ENCODE data around the gene RNF213. TPM values are rescaled to one million over a fixed set of nuclear protein-coding genes. Genes with fewer than 3 reads are reported as not detected.

Gene RNF213
- total RNA-seq, 1 donor from 2014 or later: 221 TPM

DNA sequence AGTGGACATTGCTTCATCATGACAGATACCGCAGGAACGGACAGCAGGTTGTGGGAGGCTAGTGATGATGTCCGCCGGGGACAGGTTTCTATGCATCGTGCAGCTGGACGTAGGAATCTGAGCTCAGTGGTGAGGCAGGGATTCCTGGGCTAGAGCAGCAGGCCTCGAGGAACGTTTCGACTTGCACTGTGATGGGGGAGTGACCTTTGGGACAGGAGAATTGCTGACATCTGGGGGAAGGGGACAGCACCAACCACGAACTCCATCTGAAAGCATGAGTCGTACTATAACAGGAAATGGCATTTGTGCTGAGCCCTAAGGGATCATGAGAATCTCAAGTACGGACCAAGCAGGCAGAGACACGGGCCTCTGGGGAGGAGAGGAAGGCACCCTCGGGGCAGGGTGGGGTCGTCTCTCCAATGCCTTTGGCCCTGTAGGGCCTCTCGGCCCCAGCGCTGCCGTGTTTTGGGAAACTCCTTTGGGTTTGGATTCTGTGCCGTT is 88.5 kb downstream of the RNF213 start:
- no peak for DNase-seq (ENCODE audit: low spot score)

- no peak for DNase-seq (ENCODE audit: low spot score)
Observed at GRCh38 chr17:80349751-80350150, 89.1 kb downstream of the RNF213 start.

DNA sequence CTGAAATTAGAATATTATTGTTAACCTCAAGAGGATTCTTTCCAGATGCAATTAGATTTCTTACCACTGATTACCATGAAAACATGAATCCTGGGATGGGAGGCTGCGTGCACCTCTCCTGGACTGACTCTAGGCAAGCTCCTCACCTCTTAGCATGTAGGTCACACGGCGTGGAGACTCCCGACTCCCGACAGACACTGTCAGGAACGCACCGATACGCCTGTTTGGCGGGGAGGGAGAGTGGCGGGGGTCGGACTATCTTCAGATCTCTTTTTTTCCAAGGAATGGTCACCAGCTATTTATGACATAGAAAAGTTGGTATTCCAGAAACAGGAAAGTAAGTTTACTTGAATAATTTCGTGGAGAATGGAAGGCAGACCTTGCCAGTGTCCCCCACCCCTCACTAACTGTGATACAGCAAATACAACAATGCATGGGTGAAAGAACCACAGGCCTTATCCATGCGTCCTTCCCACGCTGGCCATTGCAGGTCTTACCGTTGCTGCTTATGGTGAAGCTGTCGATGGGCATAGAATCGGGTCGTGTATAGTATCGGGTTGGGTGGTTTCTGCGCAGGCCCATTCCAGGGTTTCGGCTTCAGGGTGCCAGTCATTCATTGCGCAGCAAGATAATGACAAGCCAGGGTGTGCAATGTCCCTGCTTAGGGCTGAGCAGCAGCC is 91.7 kb downstream of the RNF213 start:
- DNase-seq (ENCODE audit: low spot score): no peak

GRCh38 chr17:80352991-80353665 is 92.5 kb downstream of the RNF213 start:
- DNase-seq (ENCODE audit: low spot score): no peak

DNA sequence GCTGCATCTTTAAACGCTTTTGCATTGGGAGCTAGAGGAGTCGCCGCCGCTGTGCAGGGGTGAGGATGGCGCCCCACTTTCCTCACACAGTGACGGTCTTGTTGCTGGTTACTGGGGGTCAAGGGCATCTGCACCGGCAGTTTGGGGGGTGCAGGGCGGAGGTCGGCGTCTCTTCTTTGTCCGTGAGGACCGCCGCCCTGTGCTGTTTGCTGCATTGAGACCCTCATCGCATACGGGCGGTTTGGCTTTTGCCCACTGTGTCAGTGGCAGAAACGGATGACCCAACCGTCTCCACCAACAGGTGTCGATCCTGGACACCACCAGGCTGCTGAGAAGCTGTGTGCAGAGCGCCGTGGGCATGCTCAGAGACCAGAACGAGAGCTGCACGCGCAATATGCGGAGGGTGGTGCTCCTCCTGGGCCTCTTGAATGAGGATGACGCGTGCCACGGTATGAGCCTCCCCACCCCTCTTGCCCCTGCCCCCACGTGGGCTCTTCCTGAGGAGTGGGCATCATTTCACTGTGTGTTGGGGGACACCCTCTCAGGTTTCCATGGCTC is 93.1 kb downstream of the RNF213 start:
- no peak for DNase-seq (ENCODE audit: low spot score)

DNA sequence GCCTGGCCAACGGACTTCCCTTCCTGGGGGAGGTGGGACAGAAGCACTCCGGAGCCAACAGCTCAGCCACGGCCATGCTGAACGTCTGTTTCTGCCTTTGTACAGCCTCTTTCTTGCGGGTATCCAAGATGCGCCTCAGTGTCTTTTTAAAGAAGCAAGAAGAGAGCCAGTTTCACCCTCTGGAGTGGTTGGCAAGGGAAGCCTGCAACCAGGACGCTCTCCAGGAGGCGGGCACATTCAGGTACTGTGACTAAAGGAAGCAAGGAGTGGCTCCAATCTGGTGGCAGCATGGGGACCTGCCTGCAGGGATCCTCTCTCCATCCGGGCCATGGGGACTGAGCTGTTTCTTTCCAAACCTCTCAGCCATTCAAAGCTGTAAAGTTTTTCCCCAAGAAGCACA is 93.7 kb downstream of the RNF213 start:
- DNase-seq (ENCODE audit: low spot score): no peak

DNA sequence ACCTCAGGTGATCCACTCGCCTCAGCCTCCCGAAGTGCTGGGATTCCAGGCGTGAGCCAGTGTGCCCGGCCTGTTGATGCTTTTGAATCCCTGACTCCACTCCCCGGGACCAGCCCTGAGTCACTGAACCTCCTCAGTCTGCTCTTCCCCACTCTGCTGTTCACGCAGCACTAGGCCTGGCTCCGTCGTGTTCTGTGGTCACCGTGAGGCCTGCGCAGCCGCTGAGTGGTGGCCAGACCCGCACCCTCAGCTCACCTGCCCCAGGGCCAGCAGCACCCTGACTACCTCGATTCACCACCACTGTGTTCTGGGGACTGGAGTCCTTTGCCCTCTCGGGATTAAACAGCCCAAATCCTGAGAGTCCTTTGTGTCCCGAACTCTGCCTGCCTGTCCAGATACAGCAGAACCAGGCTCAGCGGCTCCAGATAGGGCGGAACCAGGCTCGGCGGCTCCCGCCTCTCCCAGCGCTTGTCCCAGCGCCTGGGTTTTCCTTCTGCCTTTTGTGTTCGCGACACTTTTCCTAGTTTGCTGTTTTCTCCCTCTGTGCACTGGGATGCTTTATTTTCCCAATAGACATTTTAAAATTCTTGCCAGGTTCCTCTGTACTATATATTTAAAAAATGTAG is 95.7 kb downstream of the RNF213 start:
- DNase-seq (ENCODE audit: low spot score): no peak

GRCh38 chr17:80358131-80358530 is 97.5 kb downstream of the RNF213 start:
- DNase-seq (ENCODE audit: low spot score): no peak

GRCh38 chr17:80358861-80359260 is 98.2 kb downstream of the RNF213 start:
- no peak for DNase-seq (ENCODE audit: low spot score)

GRCh38 chr17:80359422-80360110 is 98.9 kb downstream of the RNF213 start:
- no peak for DNase-seq (ENCODE audit: low spot score)

DNA sequence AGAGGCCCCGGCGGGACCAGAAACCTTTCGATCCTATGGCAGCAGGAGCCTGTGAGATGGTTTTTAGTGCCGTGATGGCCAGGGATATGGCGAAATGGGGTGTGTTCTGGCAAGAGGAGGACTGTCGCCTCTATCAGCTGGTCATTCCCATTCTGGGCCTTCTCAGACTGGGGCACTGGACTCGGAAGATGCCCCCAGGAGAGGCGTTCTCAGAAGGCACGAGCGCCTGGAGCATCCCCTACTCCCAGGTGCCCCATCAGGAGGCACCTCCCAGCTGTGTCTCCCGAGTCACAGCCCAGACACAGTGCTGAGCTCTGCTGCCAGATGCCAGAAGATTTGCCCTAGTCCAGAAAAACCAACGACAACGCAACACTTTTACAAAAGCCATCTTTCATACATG is 99.7 kb downstream of the RNF213 start:
- DNase-seq (ENCODE audit: low spot score): no peak

DNA sequence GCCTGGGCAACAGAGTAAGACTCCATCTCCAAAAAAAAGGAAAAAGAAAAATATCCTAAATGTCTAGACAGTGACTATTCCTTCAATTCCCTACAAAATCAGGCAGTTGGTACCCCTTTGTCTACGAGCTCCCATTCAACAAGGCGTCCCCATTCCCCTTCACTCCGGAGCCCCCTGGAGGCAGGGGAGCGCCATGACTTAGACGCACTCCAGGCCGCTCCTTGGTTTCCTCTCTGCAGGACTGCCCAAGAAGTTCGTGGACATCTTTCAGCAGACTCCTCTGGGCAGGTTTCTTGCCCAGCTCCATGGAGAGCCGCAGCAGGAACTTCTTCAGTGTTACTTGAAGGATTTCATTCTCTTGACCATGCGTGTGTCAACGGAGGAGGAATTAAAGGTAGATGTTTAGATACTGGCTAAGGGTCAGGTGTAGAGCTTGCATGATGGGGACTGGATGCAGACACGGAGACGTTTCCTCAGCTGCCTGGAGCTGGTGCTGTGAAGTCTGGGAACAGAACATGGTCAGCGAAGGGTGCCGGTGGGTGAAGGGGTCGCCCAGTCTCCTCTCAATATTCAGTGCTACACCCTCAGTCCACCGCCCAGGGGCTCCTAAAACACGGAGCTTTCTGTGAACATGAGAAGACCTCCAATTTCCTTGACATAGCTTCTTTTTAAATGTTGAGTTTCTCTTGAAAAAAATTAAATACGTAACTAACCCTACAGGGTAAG is 101.0 kb downstream of the RNF213 start:
- no peak for DNase-seq (ENCODE audit: low spot score)

DNA sequence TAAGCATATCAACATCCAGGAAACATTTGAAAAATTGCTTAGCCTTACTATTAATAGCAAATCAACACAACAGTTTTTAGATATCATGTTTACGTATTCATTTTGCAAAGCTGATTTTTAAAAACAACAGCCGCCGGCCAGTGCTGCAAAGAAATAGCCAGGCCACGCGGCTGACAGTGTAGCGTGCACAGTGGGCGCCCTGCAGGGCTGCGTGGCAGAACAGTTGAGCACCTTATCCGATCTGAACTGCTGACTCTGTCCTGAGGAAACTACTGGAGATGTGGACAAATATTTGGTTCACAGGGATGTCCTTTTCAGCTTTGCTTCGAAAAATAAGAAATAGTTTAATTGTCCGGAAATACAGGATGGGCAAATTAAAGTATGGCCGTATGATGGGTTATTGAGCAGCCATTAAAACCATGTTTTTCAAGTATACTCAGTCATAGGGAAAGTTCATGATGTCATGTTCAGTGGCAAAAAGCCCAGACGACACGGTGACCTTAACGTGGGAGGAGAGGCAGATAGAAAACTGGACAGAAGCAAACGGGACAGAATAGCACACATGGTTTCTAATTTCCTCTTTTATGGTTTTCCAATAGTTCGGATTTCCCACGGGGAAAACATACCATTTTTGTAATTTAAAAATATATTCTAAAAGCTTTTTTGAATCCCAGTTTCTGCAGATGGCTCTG is 101.9 kb downstream of the RNF213 start:
- no peak for DNase-seq (ENCODE audit: low spot score)

- DNase-seq (ENCODE audit: low spot score): no peak
Observed at GRCh38 chr17:80363120-80363515, 102.5 kb downstream of the RNF213 start.

- no peak for DNase-seq (ENCODE audit: low spot score)
Observed at GRCh38 chr17:80363518-80364090, 103.0 kb downstream of the RNF213 start.

DNA sequence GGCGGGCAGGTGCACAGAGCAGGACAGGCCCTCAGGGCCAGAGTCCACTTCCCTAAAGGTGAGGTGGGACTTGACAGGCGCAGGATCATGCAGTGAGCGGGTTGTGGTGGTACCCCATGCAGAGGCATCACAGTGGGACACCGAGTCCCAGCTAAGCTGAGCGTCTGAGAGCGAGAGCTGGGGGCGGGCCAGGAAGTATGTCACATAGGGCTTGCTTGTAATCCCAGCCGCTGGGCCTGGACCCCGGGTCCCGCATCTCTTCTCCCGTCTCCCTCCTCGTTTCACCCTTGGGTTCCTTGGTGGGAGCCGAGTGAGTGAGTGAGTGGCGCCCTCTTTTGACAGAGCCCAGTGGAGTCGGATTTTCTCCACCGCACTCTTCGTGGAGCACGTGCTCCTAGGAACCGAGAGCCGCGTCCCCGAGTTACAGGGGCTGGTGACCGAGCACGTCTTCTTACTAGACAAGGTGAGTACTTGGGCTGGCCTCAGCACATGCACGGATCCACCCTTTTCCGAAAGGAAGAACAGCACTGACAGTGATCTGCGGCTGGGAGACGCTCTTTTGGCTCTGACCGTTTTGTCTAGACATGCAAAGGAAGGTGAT is 103.5 kb downstream of the RNF213 start:
- DNase-seq (ENCODE audit: low spot score): no peak

- DNase-seq (ENCODE audit: low spot score): no peak
Observed at GRCh38 chr17:80365001-80365965, 104.6 kb downstream of the RNF213 start.

GRCh38 chr17:80365983-80366382 is 105.3 kb downstream of the RNF213 start:
- DNase-seq (ENCODE audit: low spot score): no peak

DNA sequence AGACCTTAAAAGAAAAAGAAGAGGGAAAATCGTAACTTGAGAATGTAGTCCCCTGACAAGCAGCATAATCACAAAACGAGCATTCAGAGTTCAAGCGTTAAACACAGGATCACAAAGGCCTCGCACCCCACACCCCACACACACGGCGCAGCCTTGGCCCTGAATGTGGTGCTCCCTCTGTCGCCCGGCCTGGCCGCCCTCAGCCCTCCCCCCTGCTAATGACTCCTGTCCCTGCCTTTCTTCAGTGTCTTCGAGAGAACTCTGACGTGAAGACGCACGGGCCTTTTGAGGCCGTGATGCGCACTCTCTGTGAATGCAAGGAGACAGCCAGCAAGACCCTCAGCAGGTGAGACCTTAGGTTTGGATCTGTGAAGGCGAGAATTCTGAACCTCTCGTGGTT is 106.9 kb downstream of the RNF213 start:
- no peak for DNase-seq (ENCODE audit: low spot score)
